Endometrium (tissue), 2 donors: ENCODE results near the gene ZNF554.

Experiments
- FAIRE-seq: peaks from 2 replicates; lab custom pipeline; 2012; peaks lifted over from hg19 to GRCh38; lab: Jason Lieb, UNC
- donor health status: control.
- donor health status: control.

Gene ZNF554

DNA sequence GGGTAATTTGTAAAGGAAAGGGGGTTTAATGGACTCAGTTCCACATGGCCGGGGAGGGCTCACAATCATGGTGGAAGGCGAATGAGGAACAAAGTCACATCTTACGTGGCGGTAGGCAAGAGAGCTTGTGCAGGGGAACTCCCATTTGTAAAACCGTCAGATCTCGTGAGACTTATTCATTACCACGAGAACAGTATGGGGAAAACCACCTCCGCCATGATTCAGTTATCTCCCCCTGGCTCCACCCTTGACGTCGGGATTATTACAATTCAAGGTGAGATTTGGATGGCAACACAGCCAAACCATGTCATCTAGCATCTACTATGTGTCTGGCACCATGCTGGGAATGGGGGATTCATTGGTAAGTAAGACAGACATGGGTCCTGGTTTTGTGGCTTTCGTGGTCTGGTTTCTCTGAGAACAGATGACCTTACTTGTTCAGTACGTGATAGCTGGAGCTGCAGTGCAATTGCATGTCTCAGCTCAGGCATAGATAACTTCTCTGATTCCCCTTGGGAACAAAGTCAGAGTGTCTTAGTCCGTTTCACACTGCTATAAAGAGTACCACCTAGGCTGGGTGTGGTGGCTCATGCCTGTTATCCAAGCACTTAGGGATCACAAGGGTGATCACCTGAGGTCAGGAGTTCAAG is 8.3 kb downstream of the ZNF554 start:
- FAIRE-seq: no peak

DNA sequence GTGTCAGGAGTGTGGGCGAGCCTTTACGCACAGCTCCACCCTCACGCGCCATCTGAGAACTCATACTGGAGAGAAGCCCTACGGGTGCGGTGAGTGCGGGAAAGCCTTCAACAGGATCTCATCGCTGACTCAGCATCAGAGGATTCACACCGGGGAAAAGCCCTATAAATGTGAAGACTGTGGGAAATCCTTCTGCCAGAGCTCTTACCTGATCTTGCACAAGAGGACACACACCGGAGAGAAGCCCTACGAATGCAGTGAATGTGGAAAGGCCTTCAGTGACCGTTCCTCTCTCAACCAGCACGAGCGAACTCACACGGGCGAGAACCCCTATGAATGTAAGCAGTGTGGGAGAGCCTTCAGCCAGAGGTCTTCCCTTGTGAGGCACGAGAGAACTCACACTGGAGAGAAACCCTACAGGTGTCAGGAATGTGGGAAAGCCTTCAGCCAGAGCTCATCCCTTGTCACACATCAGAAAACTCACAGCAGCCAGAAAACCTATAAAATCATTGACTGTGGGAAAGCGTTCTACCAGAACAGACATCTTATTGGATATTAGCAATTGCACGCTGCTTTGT is 14.7 kb downstream of the ZNF554 start:
- FAIRE-seq: no peak

DNA sequence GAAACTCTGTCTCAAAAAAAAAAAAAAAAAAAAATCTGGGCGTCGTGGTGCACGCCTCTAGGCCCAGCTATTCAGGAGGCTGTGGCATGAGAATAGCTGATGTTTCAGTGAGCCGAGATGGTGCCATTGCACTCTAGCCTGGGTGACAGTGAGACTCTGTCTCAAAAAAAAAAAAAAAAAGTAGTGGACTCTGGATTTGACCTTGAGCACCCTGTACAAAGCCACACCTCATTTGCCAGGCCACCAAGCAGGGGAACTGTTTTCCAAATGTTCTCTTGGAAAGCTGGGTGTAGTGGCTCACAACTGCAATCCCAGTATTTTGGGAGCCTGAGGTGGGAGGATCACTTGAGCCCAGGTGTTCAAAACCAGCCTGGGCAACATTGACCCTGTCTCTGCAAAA is 17.8 kb downstream of the ZNF554 start:
- FAIRE-seq: no peak

DNA sequence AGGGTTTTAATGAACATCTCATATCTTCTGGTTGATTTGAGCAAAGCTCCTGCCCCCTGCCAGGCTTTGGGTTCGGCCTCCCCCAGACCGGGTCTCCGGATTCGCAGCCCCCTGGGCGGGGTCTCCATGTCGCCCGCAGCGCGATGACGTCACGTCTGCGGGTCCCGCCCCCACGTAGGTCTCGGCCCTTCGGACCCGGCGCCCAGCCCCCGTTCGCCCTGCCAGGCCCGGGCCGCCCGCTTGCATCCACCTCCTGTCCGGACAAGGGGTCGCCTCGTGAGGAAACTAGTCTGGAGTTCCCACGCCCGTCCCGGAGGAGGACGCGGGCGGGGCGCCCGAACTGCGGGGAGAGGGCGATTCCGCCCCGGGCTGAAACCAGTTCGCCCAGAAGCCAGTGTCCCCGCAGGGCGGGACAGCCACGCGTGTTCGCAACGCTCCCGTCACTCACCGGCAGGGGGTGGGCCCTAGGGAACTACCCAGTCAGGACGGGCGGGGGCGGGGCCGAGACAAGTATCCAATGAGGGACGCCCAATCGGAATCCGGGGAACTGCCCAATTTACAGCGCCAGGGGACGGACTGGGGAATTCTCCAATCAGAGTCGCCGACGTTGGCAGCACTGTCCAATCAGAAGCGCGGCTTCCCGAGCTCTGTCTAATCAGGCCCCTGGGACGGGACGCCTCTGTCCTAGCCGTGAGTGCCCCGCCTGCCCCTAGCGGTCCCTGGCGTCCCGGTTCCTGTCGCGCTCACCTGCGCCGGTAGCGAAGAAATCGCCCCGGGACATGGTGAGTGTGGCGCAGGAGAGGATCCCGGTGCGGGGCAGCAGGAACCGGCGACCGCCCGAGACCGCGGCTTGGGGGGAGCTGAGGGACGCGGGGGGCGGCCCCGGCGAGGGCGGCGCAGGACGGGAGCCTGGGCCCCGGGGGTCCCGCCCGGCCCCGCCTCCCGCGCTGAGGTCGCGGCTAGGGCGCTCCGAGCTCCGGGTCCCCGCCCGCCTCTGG is 21.4 kb downstream of the ZNF554 start, which contains the start of gene ZNF555:
Gene ZNF555, plus strand, starts transcription at position 682 of the 998 bp plus-strand sequence. Its CDS starts 98 bp downstream, at position 780.
- peak; percentile 89 for FAIRE-seq

DNA sequence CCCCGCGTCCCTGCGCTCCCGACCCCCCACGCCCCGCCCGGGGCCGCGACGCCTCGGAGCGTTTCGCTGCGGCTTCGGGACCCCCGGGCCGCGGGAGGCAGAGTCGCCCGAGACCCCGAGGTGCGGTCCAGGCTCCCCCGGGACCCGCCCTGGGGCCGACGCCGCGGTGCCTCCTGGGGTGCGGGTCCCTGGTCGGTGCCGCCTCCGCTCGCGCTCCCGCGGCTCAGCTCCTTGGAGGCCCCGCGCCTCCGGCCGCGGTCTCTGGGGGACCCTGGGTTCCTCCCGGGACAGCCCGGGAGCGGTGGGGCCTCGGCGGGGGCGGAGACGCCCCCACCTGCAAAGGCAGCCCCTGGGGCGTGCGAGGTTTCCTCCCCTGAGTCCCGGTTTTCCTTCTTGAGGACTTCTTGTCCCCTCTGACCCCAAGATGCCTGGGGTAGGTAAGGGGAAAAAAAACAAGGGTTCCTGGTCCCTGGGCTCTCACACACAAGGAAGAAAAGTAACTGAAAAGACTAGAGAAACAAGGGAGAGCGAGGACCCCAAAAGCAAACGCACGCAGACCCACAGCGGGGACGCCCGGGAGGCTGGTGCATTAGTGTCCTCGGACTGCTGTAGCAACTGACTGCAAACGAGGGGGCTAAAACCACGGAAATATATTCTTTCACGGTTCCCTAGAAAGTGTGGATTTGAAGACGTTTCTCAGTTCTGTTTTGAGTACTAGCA is 22.3 kb downstream of the ZNF554 start:
- FAIRE-seq: no peak

DNA sequence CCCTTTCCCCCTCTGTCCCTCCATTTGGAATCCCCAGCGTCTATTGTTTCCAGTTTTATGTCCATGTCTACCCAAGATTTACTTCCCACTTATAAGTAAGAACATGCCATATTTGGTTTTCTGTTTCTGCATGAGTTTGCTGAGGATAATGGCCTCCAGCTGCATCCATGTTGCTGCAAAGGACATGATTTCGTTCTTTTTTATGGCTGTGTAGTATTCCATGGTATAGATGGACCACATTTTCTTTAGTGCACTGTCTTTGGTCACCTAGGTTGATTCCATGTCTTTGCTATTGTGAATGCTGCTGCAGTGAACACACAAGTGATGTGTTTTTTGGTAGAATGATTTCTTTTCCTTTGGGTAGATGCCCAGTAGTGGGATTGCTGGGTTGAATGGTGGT is 25.4 kb downstream of the ZNF554 start:
- FAIRE-seq: no peak

DNA sequence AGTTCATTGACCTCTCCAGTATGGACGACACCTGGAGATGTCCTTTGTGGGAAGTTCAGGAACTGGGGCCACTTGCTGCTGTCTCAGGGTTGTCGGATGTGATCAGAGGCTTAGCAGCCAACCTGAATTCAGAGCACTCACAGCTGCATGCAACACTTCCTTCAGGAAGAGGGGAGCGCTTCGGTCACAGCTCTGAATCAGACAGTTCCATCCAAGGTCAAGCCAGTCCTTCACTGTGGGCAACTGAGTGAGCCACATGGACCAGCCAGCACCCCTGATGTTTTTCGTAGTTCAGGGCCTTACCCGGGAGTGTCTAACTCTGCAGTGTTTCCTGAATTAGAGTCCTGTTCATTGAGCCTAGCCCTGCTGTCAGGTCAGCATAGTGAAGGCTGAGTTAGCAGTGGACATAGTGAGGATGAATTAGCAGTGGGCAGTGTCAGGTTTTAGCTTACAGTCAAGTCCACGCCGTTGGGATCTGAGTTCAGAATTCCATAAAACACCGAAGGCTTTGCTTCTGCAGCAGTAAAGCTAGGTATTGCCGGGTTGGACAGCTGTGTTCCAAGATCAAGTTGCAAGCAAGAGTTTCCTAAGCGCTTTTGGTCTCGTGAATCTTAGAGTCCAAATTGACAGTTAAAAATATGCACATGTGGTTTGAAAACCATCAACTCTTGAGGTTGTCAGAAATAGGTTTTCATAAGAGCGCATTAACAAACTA is 26.7 kb downstream of the ZNF554 start:
- FAIRE-seq: no peak

DNA sequence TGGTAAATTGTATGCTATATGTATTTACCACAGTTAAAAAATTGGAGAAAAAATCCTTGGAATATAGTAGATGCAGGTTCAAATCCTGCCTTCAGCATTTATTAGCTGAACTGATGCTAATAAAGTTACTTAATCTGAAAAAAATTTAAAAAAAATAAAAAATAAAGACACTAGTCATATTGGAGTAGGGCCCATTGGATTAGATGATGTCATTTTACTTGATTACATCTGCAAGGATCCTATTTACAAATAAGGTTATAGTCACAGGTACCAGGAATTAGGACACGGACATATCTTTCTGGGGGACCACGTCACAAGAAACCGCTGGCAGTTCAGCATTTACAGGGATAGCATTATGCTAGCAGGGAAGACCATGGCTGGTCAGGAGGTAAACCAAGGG is 27.8 kb downstream of the ZNF554 start:
- FAIRE-seq: no peak

DNA sequence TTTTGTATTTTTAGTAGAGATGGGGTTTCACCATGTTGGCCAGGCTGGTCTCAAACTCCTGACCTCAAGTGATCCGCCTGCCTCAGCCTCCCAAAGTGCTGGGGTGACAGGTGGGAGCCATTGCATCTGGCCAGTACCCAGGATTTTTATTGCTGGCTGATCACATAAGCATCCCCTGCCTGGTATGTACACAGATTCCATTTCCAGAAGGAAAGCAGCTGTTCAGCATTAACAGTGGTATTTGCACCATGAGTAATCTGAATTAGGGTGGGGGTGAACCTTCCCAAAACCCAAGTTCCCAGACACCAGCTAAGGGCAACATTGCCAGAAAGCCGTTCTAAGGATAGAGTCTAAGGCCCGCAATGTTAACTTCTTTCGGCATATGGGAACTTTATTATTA is 28.9 kb downstream of the ZNF554 start:
- no peak for FAIRE-seq

DNA sequence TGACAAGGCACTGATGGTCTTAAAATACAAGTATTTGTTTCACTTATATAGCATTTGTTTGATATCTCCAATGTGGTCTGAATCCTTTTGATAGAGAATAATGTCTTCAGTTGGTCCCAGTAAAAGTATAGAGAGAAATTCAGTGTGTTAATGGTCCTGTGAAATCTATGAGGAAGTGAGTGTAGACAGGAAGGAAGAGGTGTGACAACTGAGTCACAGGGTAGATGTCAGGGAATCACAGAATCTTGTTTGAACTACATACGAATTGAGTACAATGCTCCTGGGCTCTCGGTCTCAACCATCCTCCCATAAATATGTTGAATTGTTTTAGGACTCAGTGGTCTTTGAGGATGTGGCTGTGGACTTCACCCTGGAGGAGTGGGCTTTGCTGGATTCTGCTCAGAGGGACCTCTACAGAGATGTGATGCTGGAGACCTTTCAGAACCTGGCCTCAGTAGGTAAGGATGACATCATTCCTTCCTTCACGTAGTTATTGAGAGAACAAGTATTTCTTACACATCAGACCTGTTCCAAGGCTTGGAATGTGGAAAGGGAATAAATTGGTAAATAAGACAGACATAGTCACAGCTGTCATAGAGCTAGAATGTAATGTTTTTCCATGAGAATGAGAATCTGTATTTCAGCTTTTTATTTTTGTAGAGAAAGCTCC is 30.7 kb downstream of the ZNF554 start:
- FAIRE-seq: no peak

DNA sequence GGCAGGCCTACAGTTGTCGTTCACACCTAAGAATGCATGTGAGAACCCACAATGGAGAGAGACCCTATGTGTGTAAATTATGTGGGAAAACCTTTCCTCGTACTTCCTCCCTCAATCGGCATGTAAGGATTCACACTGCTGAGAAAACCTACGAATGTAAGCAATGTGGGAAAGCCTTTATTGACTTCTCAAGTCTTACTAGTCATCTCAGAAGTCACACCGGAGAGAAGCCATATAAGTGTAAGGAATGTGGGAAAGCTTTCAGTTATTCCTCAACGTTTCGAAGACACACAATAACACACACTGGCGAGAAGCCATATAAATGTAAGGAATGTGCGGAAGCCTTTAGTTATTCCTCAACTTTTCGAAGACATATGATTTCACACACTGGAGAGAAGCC is 32.9 kb downstream of the ZNF554 start:
- no peak for FAIRE-seq

DNA sequence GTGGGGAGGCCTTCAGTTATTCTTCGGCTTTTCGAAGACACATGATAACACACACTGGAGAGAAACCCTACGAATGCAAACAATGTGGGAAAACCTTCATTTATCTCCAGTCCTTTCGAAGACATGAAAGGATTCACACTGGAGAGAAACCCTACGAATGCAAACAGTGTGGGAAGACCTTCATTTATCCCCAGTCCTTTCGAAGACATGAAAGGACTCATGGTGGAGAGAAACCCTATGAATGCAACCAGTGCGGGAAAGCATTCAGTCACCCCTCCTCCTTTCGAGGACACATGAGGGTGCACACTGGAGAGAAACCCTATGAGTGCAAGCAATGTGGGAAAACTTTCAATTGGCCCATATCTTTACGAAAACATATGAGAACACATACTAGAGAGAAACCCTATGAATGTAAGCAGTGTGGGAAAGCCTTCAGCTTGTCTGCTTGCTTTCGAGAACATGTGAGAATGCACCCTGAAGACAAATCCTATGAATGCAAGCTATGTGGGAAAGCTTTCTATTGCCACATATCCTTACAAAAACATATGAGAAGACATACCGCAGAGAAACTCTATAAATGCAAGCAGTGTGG is 33.4 kb downstream of the ZNF554 start:
- no peak for FAIRE-seq

DNA sequence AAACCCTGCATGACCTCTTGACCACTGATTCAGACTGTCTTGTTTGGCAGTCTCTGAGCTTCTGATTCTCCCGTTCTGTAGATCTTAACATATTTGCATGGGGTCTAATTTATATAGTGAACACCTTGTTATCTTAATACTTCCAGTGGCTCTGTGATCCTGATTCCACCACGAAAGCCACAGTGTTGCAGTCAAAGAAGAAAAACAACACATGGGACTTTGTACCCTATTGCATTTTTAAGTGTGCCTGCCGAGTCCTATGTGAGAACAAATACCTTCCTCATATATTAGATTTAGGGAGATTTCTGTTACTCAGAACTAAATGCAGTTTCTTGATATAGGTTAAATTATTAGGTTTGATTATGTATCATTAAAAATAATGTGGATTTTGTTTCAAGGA is 35.2 kb downstream of the ZNF554 start:
- no peak for FAIRE-seq

DNA sequence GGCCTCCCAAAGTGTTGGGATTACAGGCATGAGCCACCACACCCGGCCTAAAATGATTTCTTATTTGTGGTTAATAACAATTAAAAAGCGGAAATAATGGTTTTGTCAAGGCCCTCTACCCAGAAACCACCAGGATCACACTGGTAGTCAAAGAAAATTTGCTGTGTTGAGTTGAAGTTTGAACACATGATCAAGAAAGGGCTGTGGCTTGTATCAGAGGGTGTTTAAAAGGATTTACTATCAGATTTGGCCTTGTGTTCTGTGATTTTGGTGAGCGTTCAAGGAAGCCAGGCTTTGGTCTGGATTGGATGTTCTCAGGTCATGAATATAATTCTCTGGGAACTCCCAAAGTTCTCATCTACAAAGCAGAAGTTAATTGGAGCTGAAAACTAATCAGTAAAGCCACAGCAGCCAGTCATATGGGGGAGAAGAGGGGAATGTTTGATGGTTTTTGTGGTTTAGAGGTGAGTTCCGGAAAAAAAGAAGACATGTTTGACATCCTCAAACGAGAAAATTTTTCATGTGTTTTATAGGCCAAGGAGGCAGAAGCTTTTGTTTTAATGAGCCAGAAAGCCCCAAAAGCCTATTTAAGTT is 36.9 kb downstream of the ZNF554 start:
- FAIRE-seq: no peak

DNA sequence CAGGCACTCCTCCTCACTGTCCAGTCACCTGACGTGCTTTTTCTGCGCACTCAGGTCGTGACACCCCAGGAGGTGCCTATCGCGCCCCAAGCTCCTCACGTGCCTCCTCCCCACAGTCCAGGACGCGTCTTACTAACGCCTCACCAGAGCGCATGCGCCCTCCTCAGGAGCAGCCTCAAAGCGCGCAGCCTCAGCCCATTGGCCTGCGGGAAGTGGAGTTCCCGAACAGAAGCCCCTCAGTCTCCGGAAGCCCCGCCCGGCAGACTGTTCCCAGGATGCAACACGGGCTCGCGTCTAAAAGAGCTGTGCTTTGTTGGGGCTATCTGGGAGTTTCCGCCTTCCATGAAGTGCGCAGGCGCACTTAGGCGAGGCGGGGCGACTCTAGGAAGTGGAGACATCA is 39.2 kb downstream of the ZNF554 start:
- FAIRE-seq: no peak

DNA sequence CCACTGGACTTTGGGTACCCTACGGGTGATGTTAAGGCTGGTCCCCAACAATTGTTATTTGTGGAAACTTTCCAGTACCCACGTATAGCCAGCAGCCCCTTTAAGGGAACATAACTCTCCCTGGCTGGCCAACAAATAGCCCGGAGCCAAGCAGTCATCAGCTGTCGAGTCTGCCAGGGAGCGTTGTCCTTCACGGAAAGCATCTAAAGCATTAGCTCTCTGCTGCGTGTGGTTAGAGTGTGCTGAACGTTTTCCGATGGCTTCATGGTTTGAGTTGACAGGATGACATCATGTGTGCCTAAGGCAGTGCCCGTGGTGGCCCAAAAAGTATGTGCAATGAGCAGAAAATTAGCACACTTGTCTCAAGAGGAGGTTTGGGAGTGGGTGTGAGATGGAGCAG is 44.1 kb downstream of the ZNF554 start:
- FAIRE-seq: no peak

DNA sequence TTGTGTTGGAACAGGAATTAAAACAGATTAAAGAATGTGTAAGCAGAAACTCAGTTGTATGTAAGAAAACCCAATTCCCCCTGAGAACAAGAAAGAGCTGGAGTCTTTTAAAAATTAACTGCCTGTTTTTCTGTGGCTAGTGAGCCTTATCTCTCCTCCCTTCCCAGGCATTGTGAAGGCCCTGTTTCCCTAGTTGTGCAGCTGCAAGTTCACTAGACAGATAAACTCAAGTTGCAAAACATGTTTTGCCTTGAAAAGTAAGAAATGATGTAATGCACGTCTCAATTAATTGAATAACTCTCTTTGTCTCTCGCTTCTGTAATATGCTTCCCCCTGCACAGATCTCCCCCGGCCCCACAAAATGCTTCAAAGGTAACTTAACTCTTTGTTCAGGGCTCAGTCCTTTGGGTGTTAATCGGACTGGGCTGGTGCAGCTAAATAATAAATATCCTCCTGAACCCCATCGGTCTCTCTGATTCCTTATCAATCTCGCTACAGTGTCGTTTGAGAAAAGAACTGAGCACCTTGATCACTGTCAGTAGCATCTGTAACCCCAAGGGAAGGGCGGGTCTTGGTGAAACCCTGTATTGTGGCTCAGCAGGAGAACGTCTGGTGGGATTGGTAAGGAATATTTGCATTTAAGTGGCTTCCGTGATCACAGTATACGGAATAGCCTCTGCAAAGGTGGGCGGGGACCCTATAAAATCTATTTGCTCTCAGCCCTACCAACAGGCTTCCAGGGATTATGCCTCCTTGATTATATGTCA is 45.8 kb downstream of the ZNF554 start:
- FAIRE-seq: no peak

DNA sequence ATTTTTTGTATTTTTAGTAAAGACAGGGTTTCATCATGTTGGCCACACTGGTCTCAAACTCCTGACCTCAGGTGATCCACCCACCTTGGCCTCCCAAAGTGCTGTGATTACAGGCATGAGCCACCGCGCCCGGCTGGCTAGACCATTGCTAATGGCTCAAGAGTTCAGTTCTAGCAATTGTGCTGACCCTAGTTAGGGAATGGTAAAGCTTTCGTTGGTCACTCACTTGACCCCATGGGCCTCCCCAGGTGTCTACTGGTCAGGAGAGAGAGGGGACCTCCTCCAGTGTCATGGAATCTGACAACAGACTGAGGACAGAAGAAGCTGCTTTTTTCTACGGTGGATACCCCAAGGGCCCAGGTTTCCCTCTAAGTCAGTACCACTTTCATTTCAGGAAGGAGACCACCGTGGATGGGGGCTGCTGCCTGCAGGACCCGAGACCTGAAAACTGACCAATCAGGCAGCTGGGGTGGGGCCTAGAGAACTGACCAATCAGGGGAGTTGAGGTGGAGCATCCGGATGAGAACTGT is 46.9 kb downstream of the ZNF554 start:
- no peak for FAIRE-seq
